Adipocyte (in vitro differentiated cells): ENCODE data around the gene CDK19.

Experiments used
- DNase-seq: peaks from one replicate; pipeline ENCODE4 v3.0.0-alpha.2; 2015; ENCODE audit warnings: low read depth
- H3K27me3 ChIP-seq: replicated peaks from 2 replicates; pipeline ENCODE4 v1.7.0; 2013; ENCODE audit warnings: mild to moderate bottlenecking, low read length, moderate library complexity; ENCODE audit not compliant: control insufficient read depth, insufficient read depth
- H3K36me3 ChIP-seq: 2 replicates; pipeline ENCODE4 v1.7.0; 2013; ENCODE audit warnings: low read length, mild to moderate bottlenecking, moderate library complexity; ENCODE audit not compliant: control insufficient read depth, insufficient read depth, severe bottlenecking
- H3K4me1 ChIP-seq: 2 replicates; pipeline ENCODE4 v1.7.0; 2013; ENCODE audit warnings: mild to moderate bottlenecking, low read length, moderate library complexity; ENCODE audit not compliant: control insufficient read depth, insufficient read depth
- H3K4me3 ChIP-seq: 2 replicates; pipeline ENCODE4 v1.7.0; 2013; ENCODE audit warnings: mild to moderate bottlenecking, low read length, moderate library complexity
- H3K9ac ChIP-seq: 2 replicates; pipeline ENCODE4 v1.7.0; 2013; ENCODE audit warnings: mild to moderate bottlenecking, low read length, moderate library complexity
- H3K9me3 ChIP-seq: 2 replicates; pipeline ENCODE4 v1.7.0; 2013; ENCODE audit warnings: mild to moderate bottlenecking, low read length, moderate library complexity; ENCODE audit not compliant: control insufficient read depth

CDK19 gene

GRCh38 chr6:110833831-110834230 is 18.6 kb upstream of the CDK19 start:
- H3K9ac ChIP-seq: no peak overlapping the region
- H3K36me3 ChIP-seq: no peaks in the 10 kb centered on the region
- H3K9me3 ChIP-seq: no peaks in the 10 kb centered on the region
- H3K27me3 ChIP-seq: no peaks in the 10 kb centered on the region
- no peaks in the 10 kb centered on the region for H3K4me1 ChIP-seq
- no peak overlapping the region for H3K4me3 ChIP-seq
- no peak for DNase-seq

GRCh38 chr6:110831405-110831804 is 16.1 kb upstream of the CDK19 start:
- Histone ChIP-seq H3K4me1 (peaks cover 7% of the 10 kb centered on the region), H3K4me3 (no peak overlapping the region), H3K36me3 (no peaks in the 10 kb centered on the region), H3K9ac (no peak overlapping the region), H3K9me3 (no peaks in the 10 kb centered on the region), H3K27me3 (no peaks in the 10 kb centered on the region)
- DNase-seq: no peak

- no peak overlapping the region for H3K4me3 ChIP-seq
Measured at GRCh38 chr6:110828396-110828795, 13.1 kb upstream of the CDK19 start.

GRCh38 chr6:110826236-110827129 is 11.2 kb upstream of the CDK19 start:
- H3K9ac ChIP-seq: peak overlapping the region; percentile 73
- no peak overlapping the region for H3K4me3 ChIP-seq
- H3K27me3 ChIP-seq: no peaks in the 10 kb centered on the region
- H3K9me3 ChIP-seq: no peaks in the 10 kb centered on the region
- no peak for DNase-seq
- H3K4me1 ChIP-seq: peaks cover 29% of the 10 kb centered on the region
- no peaks in the 10 kb centered on the region for H3K36me3 ChIP-seq

More at GRCh38 chr6:110828396-110828795, 13.1 kb upstream of the CDK19 start:
- DNase-seq: no peak
- peaks cover 13% of the 10 kb centered on the region for H3K4me1 ChIP-seq
- H3K36me3 ChIP-seq: no peaks in the 10 kb centered on the region
- no peaks in the 10 kb centered on the region for H3K27me3 ChIP-seq
- no peaks in the 10 kb centered on the region for H3K9me3 ChIP-seq
- H3K9ac ChIP-seq: no peak overlapping the region

- H3K36me3 ChIP-seq: no peaks in the 10 kb centered on the region
- no peak for DNase-seq
- H3K9me3 ChIP-seq: no peaks in the 10 kb centered on the region
- peaks cover 38% of the 10 kb centered on the region for H3K4me1 ChIP-seq
- H3K9ac ChIP-seq: no peak overlapping the region
- no peaks in the 10 kb centered on the region for H3K27me3 ChIP-seq
- H3K4me3 ChIP-seq: peak overlapping the region; percentile 25
Measured at GRCh38 chr6:110823146-110823545, 7.9 kb upstream of the CDK19 start.

- H3K9ac ChIP-seq: no peak overlapping the region
- H3K36me3 ChIP-seq: no peaks in the 10 kb centered on the region
- peaks cover 47% of the 10 kb centered on the region for H3K4me1 ChIP-seq
- no peaks in the 10 kb centered on the region for H3K9me3 ChIP-seq
- no peaks in the 10 kb centered on the region for H3K27me3 ChIP-seq
- peak overlapping the region; percentile 54 for H3K4me3 ChIP-seq
- DNase-seq: peak; percentile 54
Measured at GRCh38 chr6:110822249-110822648, 7.0 kb upstream of the CDK19 start.

GRCh38 chr6:110816677-110817076 is 1.4 kb upstream of the CDK19 start:
- Histone ChIP-seq H3K9ac (no peak overlapping the region), H3K27me3 (no peaks in the 10 kb centered on the region), H3K9me3 (no peaks in the 10 kb centered on the region), H3K4me3 (no peak overlapping the region), H3K36me3 (no peaks in the 10 kb centered on the region), H3K4me1 (peaks cover 29% of the 10 kb centered on the region)
- DNase-seq: no peak

GRCh38 chr6:110815015-110815410 is 256 bp downstream of the CDK19 start:
- Histone ChIP-seq H3K9ac (peak overlapping the region; percentile 90), H3K36me3 (no peaks in the 10 kb centered on the region), H3K9me3 (no peaks in the 10 kb centered on the region), H3K4me1 (peaks cover 19% of the 10 kb centered on the region), H3K27me3 (no peaks in the 10 kb centered on the region), H3K4me3 (peak overlapping the region; percentile 94)
- no peak for DNase-seq

- Histone ChIP-seq H3K4me3 (peak overlapping the region; percentile 94), H3K4me1 (peaks cover 19% of the 10 kb centered on the region), H3K27me3 (no peaks in the 10 kb centered on the region), H3K36me3 (no peaks in the 10 kb centered on the region), H3K9ac (peak overlapping the region; percentile 90), H3K9me3 (no peaks in the 10 kb centered on the region)
- peak; percentile 88 for DNase-seq
Measured at GRCh38 chr6:110814102-110815014, 911 bp downstream of the CDK19 start.

- DNase-seq: no peak
- peak overlapping the region; percentile 90 for H3K9ac ChIP-seq
- no peaks in the 10 kb centered on the region for H3K27me3 ChIP-seq
- no peaks in the 10 kb centered on the region for H3K36me3 ChIP-seq
- no peaks in the 10 kb centered on the region for H3K9me3 ChIP-seq
- peak overlapping the region; percentile 94 for H3K4me3 ChIP-seq
- H3K4me1 ChIP-seq: peaks cover 19% of the 10 kb centered on the region
Measured at GRCh38 chr6:110813338-110814101, 1.7 kb downstream of the CDK19 start.
